Peyer's patch (tissue), 4 donors: Measurements from ENCODE around the gene DPM1.

Experiments
- POLR2A ChIP-seq, 2 donors: fragments of 450-650 bp; IDR thresholded peaks; one replicate each; pipeline ENCODE4 v1.5.1; 2017; ENCODE audit warnings: antibody characterized with exemption in 2 of 2, mild to moderate bottlenecking in 2 of 2, moderate library complexity in 2 of 2
- TF ChIP-seq, protein P1 (sequence below), 6 experiments: fragments of 450-650 bp in 4 of 6; fragments of 200-600 bp in 2 of 6; sonication (generic) in 1 of 6; IDR thresholded peaks; one replicate each; pipeline ENCODE4 v1.5.1; 2017 to 2019; ENCODE audit warnings: antibody characterized with exemption in 6 of 6, mild to moderate bottlenecking in 3 of 6, moderate library complexity in 1 of 6

DNA sequence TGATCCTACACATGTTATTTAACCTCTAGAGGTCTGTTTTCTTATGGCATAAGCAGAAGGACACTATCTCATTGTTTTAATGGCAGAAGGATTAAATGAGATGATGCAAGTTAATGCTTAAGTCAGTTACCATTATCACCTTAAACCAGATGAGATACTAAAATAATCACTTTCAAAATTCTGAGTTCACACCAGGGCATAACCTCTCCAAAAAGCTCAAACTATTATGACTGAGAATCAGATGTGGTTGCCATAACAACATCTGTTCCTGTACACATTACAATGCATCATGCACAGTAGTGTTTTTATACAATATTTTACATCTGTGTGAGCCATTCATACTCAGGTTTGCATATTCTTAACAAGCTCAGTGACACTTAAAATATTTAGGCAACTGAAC, 37.3 kb downstream of the DPM1 start:
- TF ChIP-seq, protein P1, sequence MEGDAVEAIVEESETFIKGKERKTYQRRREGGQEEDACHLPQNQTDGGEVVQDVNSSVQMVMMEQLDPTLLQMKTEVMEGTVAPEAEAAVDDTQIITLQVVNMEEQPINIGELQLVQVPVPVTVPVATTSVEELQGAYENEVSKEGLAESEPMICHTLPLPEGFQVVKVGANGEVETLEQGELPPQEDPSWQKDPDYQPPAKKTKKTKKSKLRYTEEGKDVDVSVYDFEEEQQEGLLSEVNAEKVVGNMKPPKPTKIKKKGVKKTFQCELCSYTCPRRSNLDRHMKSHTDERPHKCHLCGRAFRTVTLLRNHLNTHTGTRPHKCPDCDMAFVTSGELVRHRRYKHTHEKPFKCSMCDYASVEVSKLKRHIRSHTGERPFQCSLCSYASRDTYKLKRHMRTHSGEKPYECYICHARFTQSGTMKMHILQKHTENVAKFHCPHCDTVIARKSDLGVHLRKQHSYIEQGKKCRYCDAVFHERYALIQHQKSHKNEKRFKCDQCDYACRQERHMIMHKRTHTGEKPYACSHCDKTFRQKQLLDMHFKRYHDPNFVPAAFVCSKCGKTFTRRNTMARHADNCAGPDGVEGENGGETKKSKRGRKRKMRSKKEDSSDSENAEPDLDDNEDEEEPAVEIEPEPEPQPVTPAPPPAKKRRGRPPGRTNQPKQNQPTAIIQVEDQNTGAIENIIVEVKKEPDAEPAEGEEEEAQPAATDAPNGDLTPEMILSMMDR (IDR thresholded peaks at IDR 0.05), result no peak
- no peak for TF ChIP-seq POLR2A (IDR thresholded peaks at IDR 0.05)
